HCT116 (cell line): Measurements from ENCODE around the gene MEIOB. TPM values are rescaled to one million over a fixed set of nuclear protein-coding genes. Genes with fewer than 3 reads are reported as not detected.

Source experiments
- ATAC-seq: fragments of 200-7000 bp; cut with Tn5 transposase; 2 replicates; pipeline ENCODE4 v1.9.1; 2020; ENCODE audit warnings: mild to moderate bottlenecking, moderate library complexity
- BruUV-seq: library from RNA; stranded (reverse); fragments of 400-500 nt; replicated peaks from 2 replicates; lab custom pipeline; 2021; lab: Mats Ljungman, UMichigan
- CTCF ChIA-PET: fragments of 300-600 bp; sonication (Branson Sonifier 250); formaldehyde crosslinking; loops from one replicate; lab custom pipeline; 2021; ENCODE audit warnings: antibody characterized with exemption; lab: Charles Lee
- POLR2A ChIA-PET: fragments of 300-600, 350-600 bp; sonication (Branson Sonifier 250); formaldehyde crosslinking; loops from one replicate; lab custom pipeline; 2021; ENCODE audit warnings: antibody characterized with exemption; lab: Charles Lee
- RAD21 ChIA-PET, 2 experiments: fragments of 300-600 bp; sonication (Branson Sonifier 250); formaldehyde crosslinking; loops; one replicate each; lab custom pipeline; 2023; ENCODE audit warnings: low total read pairs in 2 of 2; ENCODE audit not compliant: uncharacterized antibody in 2 of 2, unreplicated experiment in 2 of 2, low non-redundant PET in 1 of 2; lab: Charles Lee
- DNase-seq: peaks from one replicate; pipeline ENCODE4 v3.0.0-alpha.2; 2010; ENCODE audit warnings: low read depth, low spot score
- H2AFZ ChIP-seq: fragments of 200-600 bp; shearing (Covaris generic), sonication (generic); 2 replicates; pipeline ENCODE4 v1.6.1; 2017; ENCODE audit warnings: low read depth, mixed run types, mixed read lengths, antibody characterized with exemption, low read length; ENCODE audit not compliant: poor library complexity, severe bottlenecking
- H3K27ac ChIP-seq: 2 replicates; pipeline ENCODE4 v1.5.1; 2012; ENCODE audit warnings: low read depth, low read length
- H3K27me3 ChIP-seq: fragments of 200-600 bp; sonication (generic); 2 replicates; pipeline ENCODE4 v1.6.1; 2016; ENCODE audit warnings: mixed run types, low read length, mixed read lengths; ENCODE audit not compliant: insufficient read depth
- H3K36me3 ChIP-seq, 2 experiments: fragments of 200-500 bp in 1 of 2; fragments of 200-600 bp in 1 of 2; sonication (Bioruptor generic) in 1 of 2; sonication (generic) in 1 of 2; 2 replicates each; pipeline versions ENCODE4 v1.5.1 to v1.6.1; 2014 to 2016; ENCODE audit warnings: low read length in 2 of 2, inconsistent platforms in 1 of 2, mixed read lengths in 1 of 2, mixed run types in 1 of 2; ENCODE audit not compliant: insufficient read depth in 2 of 2, control insufficient read depth in 1 of 2
- H3K4me1 ChIP-seq, 2 experiments: fragments of 200-600 bp in 1 of 2; sonication (generic) in 1 of 2; 2 replicates each; pipeline versions ENCODE4 v1.5.1 to v1.6.1; 2012 to 2017; ENCODE audit warnings: low read length in 2 of 2, inconsistent platforms in 1 of 2, mild to moderate bottlenecking in 1 of 2, mixed read lengths in 1 of 2, mixed run types in 1 of 2, moderate library complexity in 1 of 2; ENCODE audit not compliant: insufficient read depth in 2 of 2, control insufficient read depth in 1 of 2
- H3K4me2 ChIP-seq: fragments of 200-600 bp; sonication (generic); 2 replicates; pipeline ENCODE4 v1.6.1; 2017; ENCODE audit warnings: mixed run types, low read length, mixed read lengths
- H3K4me3 ChIP-seq, 2 experiments: fragments of 200-600 bp in 1 of 2; sonication (generic) in 1 of 2; replicated peaks in 1 of 2; 2 replicates each; pipeline ENCODE4 v1.5.1; 2011 to 2016; ENCODE audit warnings: low read length in 2 of 2, control low read depth in 1 of 2, low read depth in 1 of 2, mild to moderate bottlenecking in 1 of 2, mixed read lengths in 1 of 2, mixed run types in 1 of 2
- H3K79me2 ChIP-seq: fragments of 200-600 bp; sonication (generic); 2 replicates; pipeline ENCODE4 v1.6.1; 2017; ENCODE audit warnings: mild to moderate bottlenecking, mixed run types, low read length, moderate library complexity, mixed read lengths; ENCODE audit not compliant: insufficient read depth
- H3K9ac ChIP-seq: fragments of 200-600 bp; sonication (generic); 2 replicates; pipeline ENCODE4 v1.6.1; 2016; ENCODE audit warnings: low read length, mixed read lengths
- H3K9me2 ChIP-seq: fragments of 200-600 bp; sonication (generic), shearing (Covaris generic); 2 replicates; pipeline ENCODE4 v1.6.1; 2017; ENCODE audit warnings: mixed run types, mild to moderate bottlenecking, moderate library complexity; ENCODE audit not compliant: insufficient read depth
- H3K9me3 ChIP-seq, 2 experiments: fragments of 200-500 bp in 1 of 2; fragments of 200-600 bp in 1 of 2; sonication (Bioruptor generic) in 1 of 2; sonication (generic) in 1 of 2; 2 replicates each; pipeline ENCODE4 v1.6.1; 2014 to 2017; ENCODE audit warnings: low read length in 2 of 2, mixed read lengths in 2 of 2, inconsistent platforms in 1 of 2, low read depth in 1 of 2, mild to moderate bottlenecking in 1 of 2, mixed run types in 1 of 2, moderate library complexity in 1 of 2; ENCODE audit not compliant: control insufficient read depth in 1 of 2, insufficient read depth in 1 of 2
- H4K20me1 ChIP-seq: fragments of 200-600 bp; sonication (generic), shearing (Covaris generic); 2 replicates; pipeline ENCODE4 v1.6.1; 2017; ENCODE audit warnings: mixed run types, mild to moderate bottlenecking, moderate library complexity; ENCODE audit not compliant: insufficient read depth
- ATF3 ChIP-seq: IDR thresholded peaks from 2 replicates; pipeline ENCODE4 v1.6.1; 2012
- CBX3 ChIP-seq: IDR thresholded peaks from 2 replicates; pipeline ENCODE4 v1.6.1; 2012; ENCODE audit warnings: low read depth
- CEBPB ChIP-seq: IDR thresholded peaks from 2 replicates; pipeline ENCODE4 v1.6.1; 2012; ENCODE audit warnings: low read depth
- CTCF ChIP-seq, 3 experiments: fragments of 200-600 bp in 1 of 3; sonication (generic) in 1 of 3; IDR thresholded peaks in 2 of 3; conservative IDR thresholded peaks in 1 of 3; 2 replicates each; pipeline ENCODE4 v1.5.1; 2012 to 2017; ENCODE audit warnings: low read depth in 2 of 3, low read length in 2 of 3, antibody characterized with exemption in 1 of 3, borderline replicate concordance in 1 of 3, control low read depth in 1 of 3, mild to moderate bottlenecking in 1 of 3, mixed read lengths in 1 of 3, mixed run types in 1 of 3, moderate library complexity in 1 of 3; ENCODE audit not compliant: insufficient read depth in 1 of 3
- EGR1 ChIP-seq: IDR thresholded peaks from 2 replicates; pipeline ENCODE4 v1.6.1; 2012; ENCODE audit warnings: low read depth
- ELF1 ChIP-seq: IDR thresholded peaks from 2 replicates; pipeline ENCODE4 v1.6.1; 2012; ENCODE audit warnings: low read depth, borderline replicate concordance
- EZH2phosphoT487 ChIP-seq: fragments of 200-600 bp; IDR thresholded peaks from 2 replicates; pipeline ENCODE4 v1.6.1; 2018; ENCODE audit warnings: antibody characterized with exemption, borderline replicate concordance
- FOSL1 ChIP-seq: IDR thresholded peaks from 2 replicates; pipeline ENCODE4 v1.6.1; 2012; ENCODE audit warnings: low read depth
- JUND ChIP-seq: IDR thresholded peaks from 2 replicates; pipeline ENCODE4 v1.6.1; 2012
- ZBTB33 ChIP-seq: IDR thresholded peaks from 2 replicates; pipeline ENCODE4 v1.6.1; 2011; ENCODE audit warnings: mild to moderate bottlenecking, low read length, moderate library complexity; ENCODE audit not compliant: insufficient replicate concordance; ENCODE audit errors: extremely low read depth
- ZFX ChIP-seq: fragments of 450-650 bp; IDR thresholded peaks from 2 replicates; pipeline ENCODE4 v1.6.1; 2017
- intact Hi-C: fragments of 100-400 bp; cut with micrococcal nuclease; formaldehyde crosslinking; loops from 2 replicates; pipeline ENCODE4 v1.10.0; 2022
- total RNA-seq: library from RNA; stranded (reverse); gene quantifications from one replicate; pipeline ENCODE4 v1.2.1, GENCODE V29; 2021; ENCODE audit not compliant: unreplicated experiment
- TF ChIP-seq, protein P1 (sequence below): IDR thresholded peaks from 2 replicates; pipeline ENCODE4 v1.6.1; 2012

MEIOB gene
- total RNA-seq, 1 experiment from 2014 or later = 0.59 TPM

- TF ChIP-seq EZH2phosphoT487 (no peak), EGR1 (no peak), FOSL1 (no peak), JUND (no peak), ELF1 (no peak), ATF3 (no peak), CTCF (IDR thresholded peaks at IDR 0.05 in 2 of 3, conservative IDR thresholded peaks at IDR 0.05 in 1 of 3; ENCODE audit: borderline replicate concordance in 1 of 3, insufficient read depth in 1 of 3, low read depth in 2 of 3, low read length in 2 of 3) (no peak)
Observed at GRCh38 chr16:1914084-1914608, 42.2 kb upstream of the MEIOB start (continued).

DNA sequence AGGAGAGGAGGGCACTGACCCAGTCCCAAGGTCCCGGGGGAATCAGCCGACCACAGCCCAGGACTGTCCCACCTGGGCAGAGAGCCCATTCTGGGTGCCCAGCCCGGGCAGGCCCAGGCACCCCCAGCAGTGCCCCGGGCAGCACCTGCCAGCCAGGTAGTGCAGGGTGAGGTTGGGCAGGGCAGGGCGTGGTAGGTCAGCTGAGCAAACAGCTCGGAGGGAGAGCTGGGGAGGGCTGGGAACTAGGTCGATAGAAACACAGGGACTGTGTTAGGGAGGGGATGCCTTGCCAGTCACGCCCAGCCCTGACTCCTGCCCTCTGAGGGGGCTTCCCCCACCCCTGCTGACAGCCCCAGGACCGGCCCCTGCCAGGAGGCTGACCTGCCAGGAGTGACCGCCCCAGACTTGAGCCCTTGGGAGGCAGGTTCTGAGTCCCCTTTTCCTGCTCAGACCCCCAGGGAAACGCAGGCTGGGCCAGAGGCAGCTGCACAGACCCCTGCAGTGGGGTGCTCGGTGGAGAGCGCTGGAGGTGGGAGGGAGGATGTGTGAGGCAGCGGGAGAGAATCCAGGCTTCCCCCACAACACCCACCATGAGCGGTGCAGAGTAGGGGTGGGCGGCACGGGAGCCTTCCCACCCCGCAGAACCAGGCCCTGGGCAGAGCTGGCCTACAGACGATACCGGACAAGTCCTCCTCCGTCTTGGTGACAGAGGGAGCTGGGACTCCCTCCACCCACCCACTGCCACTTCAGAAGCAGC, 41.5 kb upstream of the MEIOB start:
- peaks cover 17 to 19% of the 10 kb centered on the region in 2 experiments for H3K4me1 ChIP-seq
- DNase-seq (no peak), ATAC-seq (peak; percentile 54; the same call in 1 of the 2 replicates)
- H3K27ac ChIP-seq = no peak overlapping the region; the same call in 1 of the 2 replicates
- no peaks in the 10 kb centered on the region for H3K9me2 ChIP-seq
- POLR2A ChIA-PET = interaction anchor here (0.5 kb wide), 1 partner anchor 16 kb away, joined by 3 read pairs; no protein-coding TSS in a partner anchor
- no peak overlapping the region for H2AFZ ChIP-seq
- no TSS peak for BruUV-seq
- no peaks in the 10 kb centered on the region for H4K20me1 ChIP-seq
- CTCF ChIA-PET = no interaction called here
- H3K36me3 ChIP-seq = no peaks in the 10 kb centered on the region
- peak overlapping the region; percentile 59 for H3K4me2 ChIP-seq
- H3K79me2 ChIP-seq = no peaks in the 10 kb centered on the region
- RAD21 ChIA-PET = no interaction called here
- H3K9me3 ChIP-seq = no peaks in the 10 kb centered on the region
- no peak overlapping the region for H3K4me3 ChIP-seq
- intact Hi-C loops = no loop called here
- no peaks in the 10 kb centered on the region for H3K27me3 ChIP-seq
- H3K9ac ChIP-seq = no peak overlapping the region
- no peak for TF ChIP-seq CBX3
- TF ChIP-seq, protein P1, sequence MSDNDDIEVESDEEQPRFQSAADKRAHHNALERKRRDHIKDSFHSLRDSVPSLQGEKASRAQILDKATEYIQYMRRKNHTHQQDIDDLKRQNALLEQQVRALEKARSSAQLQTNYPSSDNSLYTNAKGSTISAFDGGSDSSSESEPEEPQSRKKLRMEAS = no peak
- no peak for TF ChIP-seq ZFX
- no peak for TF ChIP-seq ATF3
- no peak for TF ChIP-seq CTCF (IDR thresholded peaks at IDR 0.05 in 2 of 3, conservative IDR thresholded peaks at IDR 0.05 in 1 of 3; ENCODE audit: borderline replicate concordance in 1 of 3, insufficient read depth in 1 of 3, low read depth in 2 of 3, low read length in 2 of 3)
- no peak for TF ChIP-seq ELF1
- TF ChIP-seq CEBPB = no peak
- no peak for TF ChIP-seq ZBTB33
